Measurements from ENCODE around the gene ESPN.

GRCh38 chr1:6417961-6418667 lies 6.5 kb upstream of the ESPN start:
- TF ChIP-seq CTCF (IDR thresholded peaks at IDR 0.05) (no peak), POLR2A (IDR thresholded peaks at IDR 0.05) (no peak), EP300 (IDR thresholded peaks at IDR 0.05) (no peak)
